ENCODE measurements around the gene CSTPP1.

The CSTPP1 gene

GRCh38 chr11:47171061-47171838, 234.7 kb downstream of the CSTPP1 start:
- FAIRE-seq (no peak), DNase-seq (ENCODE audit: extremely low spot score, insufficient read length, low read depth) (no peak)

DNA sequence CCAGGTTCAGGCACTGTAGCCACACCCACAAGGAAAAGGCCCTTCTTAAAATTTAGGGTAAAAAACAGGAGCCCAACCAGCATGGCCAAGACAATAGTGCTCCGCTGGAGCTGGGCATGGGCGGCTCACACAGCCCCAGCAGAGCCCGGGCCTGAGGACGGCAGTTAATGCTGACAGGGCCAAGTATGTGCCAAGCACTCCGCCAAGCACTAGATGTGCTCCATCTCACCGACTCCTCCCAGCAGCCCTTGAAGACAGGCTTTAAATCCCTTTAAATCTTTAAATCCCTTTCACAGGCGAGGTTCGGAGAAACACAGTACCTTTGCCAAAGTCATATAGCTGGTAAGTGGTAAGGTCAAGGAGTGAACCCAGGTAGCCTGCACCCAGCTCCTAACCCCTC, 235.3 kb downstream of the CSTPP1 start:
- no peak for FAIRE-seq
- no peak for DNase-seq (ENCODE audit: extremely low spot score, insufficient read length, low read depth)

DNA sequence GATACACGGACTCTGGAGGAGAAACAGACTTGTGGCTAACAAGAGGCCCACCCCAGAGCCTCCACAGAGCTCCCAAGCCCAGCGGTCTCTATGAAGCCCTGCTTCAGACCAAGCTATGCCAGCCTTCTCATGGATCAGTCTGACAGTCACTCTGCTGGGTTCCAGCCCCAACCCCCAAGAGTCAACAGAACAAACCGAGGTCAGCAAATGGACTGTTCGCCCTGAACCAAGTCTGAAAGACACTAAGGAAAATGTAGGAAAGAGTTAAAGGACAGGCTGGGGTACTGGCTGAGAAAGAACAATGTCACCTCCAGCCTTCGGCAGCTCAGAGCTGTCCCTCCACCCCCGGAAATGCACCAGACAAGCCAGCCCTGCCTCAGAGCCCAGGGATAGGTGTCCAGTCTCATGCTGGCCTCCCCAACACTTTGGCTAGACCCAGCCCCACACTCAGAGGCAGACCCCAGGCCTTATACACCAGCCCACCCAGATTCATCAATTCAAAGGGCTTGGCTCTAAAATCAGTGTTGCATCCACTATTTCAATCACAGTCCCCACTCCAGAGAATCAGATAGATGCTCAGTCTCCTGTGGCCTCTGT, 236.3 kb downstream of the CSTPP1 start:
- no peak for DNase-seq (ENCODE audit: extremely low spot score, insufficient read length, low read depth)
- no peak for FAIRE-seq

DNA sequence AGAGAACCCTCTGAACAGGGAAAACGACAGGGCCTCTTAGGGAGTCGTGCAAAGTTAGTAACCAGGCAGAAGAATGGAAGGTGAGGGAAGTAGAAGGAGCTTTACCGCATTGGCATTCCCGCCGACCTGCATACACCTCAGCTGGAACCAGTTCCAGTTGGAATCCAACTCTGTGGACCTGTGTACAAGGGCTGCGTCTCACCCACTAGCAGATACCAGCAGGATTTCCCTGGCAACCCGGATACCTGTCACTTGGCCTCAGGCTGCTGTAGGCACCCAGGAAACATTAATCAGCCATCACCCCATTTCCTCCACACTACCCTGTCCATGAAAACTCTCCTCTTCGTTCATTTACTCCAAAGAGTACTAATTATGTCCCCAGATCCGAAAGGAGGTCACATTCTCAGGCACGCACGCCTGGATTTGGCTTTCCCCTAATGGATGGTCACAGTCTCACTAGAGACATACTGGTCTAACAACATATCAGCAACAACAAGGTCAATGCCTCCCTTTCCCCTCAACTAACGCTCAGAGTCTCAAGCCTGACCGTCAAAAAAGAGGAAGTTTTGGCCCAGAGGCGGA, 239.3 kb downstream of the CSTPP1 start:
- FAIRE-seq (no peak), DNase-seq (ENCODE audit: extremely low spot score, insufficient read length, low read depth) (no peak)

GRCh38 chr11:47176328-47177228, 240.0 kb downstream of the CSTPP1 start, which contains the start of gene ARFGAP2:
ARFGAP2 (minus strand) TSS chr11:47176879; CDS start chr11:47176853, 26 bp downstream.
- FAIRE-seq (peak; percentile 95), DNase-seq (ENCODE audit: extremely low spot score, insufficient read length, low read depth) (peak; percentile 100)

DNA sequence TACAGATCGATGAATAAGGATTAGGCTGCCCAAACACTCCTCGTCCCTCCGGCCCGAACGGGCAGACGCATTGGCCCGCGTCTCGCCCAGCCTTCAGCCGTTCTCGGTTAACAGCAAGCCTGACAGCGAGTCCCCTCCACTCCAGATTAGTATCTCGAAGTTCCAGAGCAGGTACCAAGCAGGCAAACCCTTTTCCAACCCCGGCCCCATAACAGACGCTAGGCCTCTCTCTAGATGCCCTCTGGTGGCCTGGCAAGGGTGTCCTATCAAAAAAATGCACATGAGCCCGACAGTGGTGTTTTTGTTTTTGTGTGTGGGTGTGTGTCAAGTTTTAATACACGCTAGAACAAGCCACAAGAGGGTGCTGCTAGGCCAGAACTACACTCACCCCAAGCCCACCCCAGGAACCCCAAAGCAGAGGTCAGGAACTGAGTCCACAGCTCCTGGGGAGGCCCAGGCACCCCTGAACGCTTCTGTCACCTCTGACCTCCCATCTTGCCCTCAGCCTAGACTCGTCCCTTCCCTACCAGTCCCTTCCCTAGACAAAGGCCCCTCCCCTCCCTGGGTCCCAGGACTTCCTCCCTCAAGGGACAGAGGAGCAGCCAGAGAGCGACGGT, 240.8 kb downstream of the CSTPP1 start:
- peak; percentile 54 for DNase-seq (ENCODE audit: extremely low spot score, insufficient read length, low read depth)
- FAIRE-seq = peak; percentile 90

DNA sequence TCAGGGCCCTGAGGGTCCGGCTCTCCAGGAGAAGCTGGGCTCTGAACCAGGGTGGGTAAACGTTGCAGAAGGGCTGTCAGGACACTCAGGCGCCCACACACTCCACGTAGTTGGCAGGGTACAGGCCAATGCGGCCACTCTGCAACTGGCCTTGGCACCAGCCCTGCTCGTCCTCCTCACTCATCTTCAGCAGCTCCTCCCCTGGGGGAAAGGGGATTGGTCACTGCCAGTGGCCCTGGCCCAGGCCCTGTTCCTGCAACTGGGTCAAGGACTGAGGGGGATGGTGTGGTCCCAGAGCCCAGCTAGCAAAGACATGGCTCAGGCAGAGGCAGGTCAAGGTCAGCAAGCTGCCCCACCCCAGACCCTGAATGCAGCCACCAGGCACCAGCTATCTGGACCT, 241.3 kb downstream of the CSTPP1 start:
- DNase-seq (ENCODE audit: extremely low spot score, insufficient read length, low read depth) = no peak
- FAIRE-seq = no peak

DNA sequence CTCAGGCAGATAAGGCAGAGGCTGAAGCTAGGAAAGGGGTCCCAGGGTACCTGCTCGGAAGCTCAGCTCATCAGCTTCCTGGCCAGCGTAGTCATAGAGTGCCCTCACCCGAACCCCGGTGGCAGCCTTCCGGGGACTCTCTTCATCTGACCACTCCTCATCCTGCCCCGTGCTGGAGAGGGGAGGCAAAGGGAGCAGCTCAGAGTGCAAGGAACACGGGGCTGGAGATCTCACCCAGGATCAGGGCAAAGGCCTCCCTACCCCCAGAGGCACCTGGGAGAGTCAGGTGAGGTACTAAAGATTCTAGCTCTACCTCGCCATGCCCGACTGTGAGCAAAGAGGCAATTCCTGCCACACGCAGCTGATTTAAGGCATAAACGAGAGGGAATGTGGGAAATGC, 241.8 kb downstream of the CSTPP1 start:
- DNase-seq (ENCODE audit: extremely low spot score, insufficient read length, low read depth) = no peak
- no peak for FAIRE-seq

GRCh38 chr11:47178737-47179654, 242.4 kb downstream of the CSTPP1 start:
- no peak for FAIRE-seq
- DNase-seq (ENCODE audit: extremely low spot score, insufficient read length, low read depth) = no peak

- FAIRE-seq (peak; percentile 71), DNase-seq (ENCODE audit: extremely low spot score, insufficient read length, low read depth) (no peak)
These were observed 243.1 kb downstream of the CSTPP1 start for GRCh38 chr11:47179655-47179991.

- FAIRE-seq = no peak
- no peak for DNase-seq (ENCODE audit: extremely low spot score, insufficient read length, low read depth)
These were observed 243.6 kb downstream of the CSTPP1 start for GRCh38 chr11:47180006-47180787.

- no peak for FAIRE-seq
- no peak for DNase-seq (ENCODE audit: extremely low spot score, insufficient read length, low read depth)
These were observed 244.7 kb downstream of the CSTPP1 start for GRCh38 chr11:47181271-47181670.

DNA sequence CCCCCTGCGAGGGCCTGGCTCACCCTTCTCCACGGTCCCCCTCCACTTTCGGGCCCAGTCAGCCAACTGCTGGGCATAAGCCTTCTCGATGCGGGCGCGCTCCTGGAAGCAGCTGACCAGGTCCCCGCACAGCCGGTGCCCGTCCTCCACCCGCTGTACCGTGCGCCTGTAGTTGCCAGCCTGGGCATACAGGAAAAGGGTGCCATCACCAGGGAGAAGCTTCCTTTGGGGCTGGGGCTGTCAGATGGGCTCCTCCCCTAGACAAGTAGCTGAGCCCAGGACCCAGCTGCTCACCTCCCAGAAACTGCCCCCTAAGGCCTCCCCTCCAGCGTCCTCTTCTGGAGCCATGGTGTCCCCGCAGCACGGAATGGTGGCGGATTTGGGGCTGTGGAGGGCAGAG, 245.8 kb downstream of the CSTPP1 start:
- FAIRE-seq = no peak
- DNase-seq (ENCODE audit: extremely low spot score, insufficient read length, low read depth) = no peak

DNA sequence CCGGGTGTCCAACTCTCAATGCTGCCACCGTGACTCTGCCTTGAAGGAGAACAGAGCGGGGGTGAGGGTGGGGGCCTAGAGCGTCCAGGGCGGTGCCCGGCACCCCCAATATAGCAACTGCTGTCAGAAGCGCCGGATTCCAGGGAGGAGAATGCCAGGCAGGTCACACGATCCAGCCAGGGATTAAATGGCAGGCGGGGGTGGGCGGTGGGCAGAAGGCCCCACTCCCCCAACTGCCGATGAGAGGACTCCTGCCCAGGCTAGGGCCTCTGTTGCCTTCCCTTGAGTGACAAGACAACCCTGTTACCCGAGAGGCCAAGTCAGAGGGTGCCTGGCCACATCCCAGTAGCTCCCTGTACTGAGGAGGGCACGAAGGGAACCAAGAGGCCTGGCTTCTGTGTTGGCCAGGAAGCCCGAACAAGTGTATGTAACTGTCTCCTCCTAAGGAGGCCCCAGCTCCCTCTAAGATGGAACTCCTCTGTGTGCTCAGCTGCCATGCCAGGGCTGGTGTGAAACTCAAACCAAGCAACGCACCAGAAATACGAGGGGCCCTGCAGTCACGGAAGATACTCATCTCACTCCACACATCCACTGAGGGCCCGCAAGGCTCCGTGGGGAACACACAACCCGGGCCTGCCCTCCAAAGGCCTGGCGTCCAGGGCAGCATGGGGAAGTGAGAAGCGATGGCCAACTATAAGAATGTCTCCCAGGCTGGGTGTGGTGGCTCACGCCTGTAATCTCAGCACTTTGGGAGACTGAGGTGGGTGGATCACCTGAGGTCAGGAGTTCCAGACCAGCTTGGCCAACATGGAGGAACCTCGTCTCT, 246.7 kb downstream of the CSTPP1 start:
- FAIRE-seq (no peak), DNase-seq (ENCODE audit: extremely low spot score, insufficient read length, low read depth) (no peak)

DNA sequence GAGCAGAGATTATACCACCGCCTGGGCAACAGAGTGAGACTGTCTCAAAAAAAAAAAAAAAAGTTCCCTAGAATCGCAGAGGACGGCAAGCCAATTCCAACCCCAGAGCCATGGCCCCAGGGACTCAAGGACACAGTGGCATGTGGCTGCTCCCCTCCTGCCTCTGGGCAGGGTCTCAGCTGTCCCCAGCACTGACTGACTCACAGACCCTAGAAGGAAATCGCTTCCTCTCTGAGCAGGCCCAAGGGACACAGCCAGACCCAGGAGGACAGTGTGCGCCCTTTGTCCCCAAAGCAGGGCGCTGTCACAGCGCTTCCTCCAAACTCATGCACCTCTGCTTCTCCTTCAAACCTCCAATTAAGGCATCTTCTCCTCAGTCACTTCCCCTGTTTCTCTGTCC, 247.4 kb downstream of the CSTPP1 start:
- FAIRE-seq = no peak

GRCh38 chr11:47184711-47185304, 248.2 kb downstream of the CSTPP1 start:
- FAIRE-seq (no peak), DNase-seq (ENCODE audit: extremely low spot score, insufficient read length, low read depth) (no peak)

More for the DNA sequence above, 247.4 kb downstream of the CSTPP1 start:
- DNase-seq (ENCODE audit: extremely low spot score, insufficient read length, low read depth) = no peak

Measured in GM18507 (cell line).